Lung (tissue), 12 donors: Measurements from ENCODE around the gene FAM184A. TPM values are rescaled to one million over a fixed set of nuclear protein-coding genes. Genes with fewer than 3 reads are reported as not detected.

ENCODE experiments used
- ATAC-seq: fragments of 200-7000 bp; cut with Tn5 transposase; one replicate; pipeline ENCODE4 v1.9.1; 2020; ENCODE audit warnings: moderate number of reproducible peaks; ENCODE audit not compliant: insufficient read depth, low FRiP score
- DNase-seq, 3 donors: peaks; one replicate each; pipeline ENCODE4 v3.0.0-alpha.2; 2013 to 2017
- H3K27ac ChIP-seq, 2 donors: one replicate each; pipeline ENCODE4 v1.5.1; 2013; ENCODE audit warnings: mild to moderate bottlenecking in 2 of 2, moderate library complexity in 2 of 2, control low read depth in 1 of 2, inconsistent platforms in 1 of 2, low read depth in 1 of 2, low read length in 1 of 2
- H3K27me3 ChIP-seq, 3 donors: one replicate each; pipeline ENCODE4 v1.5.1; 2013; ENCODE audit warnings: low read length in 2 of 3; ENCODE audit not compliant: control insufficient read depth in 3 of 3, insufficient read depth in 3 of 3
- H3K36me3 ChIP-seq, 4 donors: one replicate each; pipeline ENCODE4 v1.5.1; 2013; ENCODE audit warnings: low read length in 4 of 4, mild to moderate bottlenecking in 1 of 4, moderate library complexity in 1 of 4; ENCODE audit not compliant: control insufficient read depth in 4 of 4, insufficient read depth in 4 of 4
- H3K4me1 ChIP-seq, 5 donors: one replicate each; pipeline ENCODE4 v1.5.1; 2013; ENCODE audit warnings: low read length in 5 of 5, mild to moderate bottlenecking in 2 of 5, moderate library complexity in 1 of 5; ENCODE audit not compliant: control insufficient read depth in 5 of 5, insufficient read depth in 5 of 5
- H3K4me3 ChIP-seq: one replicate; pipeline ENCODE4 v1.5.1; 2013; ENCODE audit warnings: mild to moderate bottlenecking, control low read depth, moderate library complexity
- H3K9ac ChIP-seq, 2 donors: one replicate each; pipeline ENCODE4 v1.5.1; 2013; ENCODE audit warnings: low read length in 2 of 2, control low read depth in 1 of 2; ENCODE audit not compliant: insufficient read depth in 1 of 2
- H3K9me3 ChIP-seq, 4 donors: one replicate each; pipeline ENCODE4 v1.5.1; 2013; ENCODE audit warnings: low read length in 3 of 4, mild to moderate bottlenecking in 1 of 4, moderate library complexity in 1 of 4; ENCODE audit not compliant: control insufficient read depth in 4 of 4, insufficient read depth in 3 of 4
- WGBS, 2 donors: extraction: QIAGEN DNeasy Blood & Tissue Kit; methylation state at CpG; one replicate each; pipeline ENCODE4 v1.1.7; 2013; 5-methylcytosine and 5-hydroxymethylcytosine counted together
- polyA plus RNA-seq, 2 donors: library from polyadenylated mRNA; stranded (reverse); fragments of 200-250 nt; gene quantifications; one replicate each; pipeline ENCODE4 v1.2.1, GENCODE V29; 2013
- total RNA-seq, 2 donors: library from RNA; depleted of rRNA in 1 of 2; stranded (reverse); fragments of >200 nt in 1 of 2; gene quantifications; one replicate each; pipeline ENCODE4 v1.2.1, GENCODE V29; 2014 to 2021
- TF ChIP-seq, protein P1 (sequence below): IDR thresholded peaks from 2 replicates; pipeline ENCODE4 v1.5.1; 2012; ENCODE audit warnings: mild to moderate bottlenecking; ENCODE audit errors: control extremely low read depth, extremely low read depth
- donor health status: control.
- donor health status: control.
- donor health status: Bipolar disorder and iron deficiency.
- donor health status: healthy.
- donor health status: DM: yes; HTN: yes; CAD: no.

Gene FAM184A
- total and polyA plus RNA-seq, 4 donors = 4.4 to 63.4 (median 22.7) TPM

GRCh38 chr6:119096721-119097565 lies 18.5 kb upstream of the FAM184A start:
- H3K4me3 ChIP-seq = no peak overlapping the region
- no peaks in the 10 kb centered on the region for H3K27me3 ChIP-seq
- peak overlapping the region in 1 of 2 donors; percentile 40 for H3K9ac ChIP-seq
- ATAC-seq (peak; percentile 13), DNase-seq (peak; percentile 66 to 86 (median 78))
- no peaks in the 10 kb centered on the region for H3K36me3 ChIP-seq
- H3K4me1 ChIP-seq = peaks cover 0 to 15% (median 3%) of the 10 kb centered on the region in 5 donors
- peak overlapping the region in 1 of 2 donors; percentile 52 for H3K27ac ChIP-seq
- TF ChIP-seq, protein P1, sequence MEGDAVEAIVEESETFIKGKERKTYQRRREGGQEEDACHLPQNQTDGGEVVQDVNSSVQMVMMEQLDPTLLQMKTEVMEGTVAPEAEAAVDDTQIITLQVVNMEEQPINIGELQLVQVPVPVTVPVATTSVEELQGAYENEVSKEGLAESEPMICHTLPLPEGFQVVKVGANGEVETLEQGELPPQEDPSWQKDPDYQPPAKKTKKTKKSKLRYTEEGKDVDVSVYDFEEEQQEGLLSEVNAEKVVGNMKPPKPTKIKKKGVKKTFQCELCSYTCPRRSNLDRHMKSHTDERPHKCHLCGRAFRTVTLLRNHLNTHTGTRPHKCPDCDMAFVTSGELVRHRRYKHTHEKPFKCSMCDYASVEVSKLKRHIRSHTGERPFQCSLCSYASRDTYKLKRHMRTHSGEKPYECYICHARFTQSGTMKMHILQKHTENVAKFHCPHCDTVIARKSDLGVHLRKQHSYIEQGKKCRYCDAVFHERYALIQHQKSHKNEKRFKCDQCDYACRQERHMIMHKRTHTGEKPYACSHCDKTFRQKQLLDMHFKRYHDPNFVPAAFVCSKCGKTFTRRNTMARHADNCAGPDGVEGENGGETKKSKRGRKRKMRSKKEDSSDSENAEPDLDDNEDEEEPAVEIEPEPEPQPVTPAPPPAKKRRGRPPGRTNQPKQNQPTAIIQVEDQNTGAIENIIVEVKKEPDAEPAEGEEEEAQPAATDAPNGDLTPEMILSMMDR = no peak
- H3K9me3 ChIP-seq = no peaks in the 10 kb centered on the region
- WGBS, 2 donors = 35 to 36% methylated on average over 6 of the region's 6 CpGs

GRCh38 chr6:119090256-119090655 lies 11.8 kb upstream of the FAM184A start:
- Histone ChIP-seq H3K36me3 (no peaks in the 10 kb centered on the region), H3K9me3 (no peaks in the 10 kb centered on the region), H3K9ac (no peak overlapping the region), H3K4me3 (no peak overlapping the region), H3K27ac (no peak overlapping the region), H3K27me3 (no peaks in the 10 kb centered on the region), H3K4me1 (no peaks in the 10 kb centered on the region)
- ATAC-seq (no peak), DNase-seq (no peak)
- TF ChIP-seq, protein P1 = no peak
- WGBS, 2 donors = 65 to 66% methylated on average over 2 of the region's 2 CpGs

DNA sequence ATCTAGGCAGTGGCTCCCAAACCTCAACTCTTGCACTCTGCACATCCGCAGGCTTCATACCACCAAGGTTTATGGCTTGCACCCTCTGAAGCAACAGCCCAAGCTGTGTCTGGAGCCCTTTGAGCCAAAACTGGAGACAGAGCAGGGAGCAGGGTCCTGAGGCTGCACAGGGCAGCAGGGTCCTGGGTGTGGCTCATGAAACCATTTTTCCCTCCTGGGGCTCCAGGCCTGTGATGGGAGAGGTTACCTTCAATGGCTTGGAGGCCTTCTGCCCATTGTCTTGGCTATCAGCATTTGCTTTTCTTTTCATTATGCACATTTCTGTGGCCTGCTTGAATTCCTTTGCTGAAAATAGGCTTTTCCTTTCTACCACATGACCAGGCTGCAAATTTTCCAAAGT lies 6.3 kb upstream of the FAM184A start:
- no peak overlapping the region for H3K9ac ChIP-seq
- WGBS, 2 donors = 94 to 100% methylated on average over 1 of the region's 1 CpG
- no peak overlapping the region for H3K4me3 ChIP-seq
- DNase-seq (no peak), ATAC-seq (no peak)
- H3K27me3 ChIP-seq = no peaks in the 10 kb centered on the region
- no peaks in the 10 kb centered on the region for H3K36me3 ChIP-seq
- peaks cover 0 to under 1% (median 0%) of the 10 kb centered on the region in 5 donors for H3K4me1 ChIP-seq
- no peak overlapping the region for H3K27ac ChIP-seq
- TF ChIP-seq, protein P1 = no peak
- peaks cover 0 to 6% (median 0%) of the 10 kb centered on the region in 4 donors for H3K9me3 ChIP-seq
